A549 (cell line): Measurements from ENCODE around the gene FAM107B. TPM values are rescaled to one million over a fixed set of nuclear protein-coding genes. Genes with fewer than 3 reads are reported as not detected.
A peak's percentile ranks its signal among the peaks of the same experiment; 100 is the strongest.

ENCODE experiments used
- ATAC-seq, 2 experiments: fragments of 200-7000 bp in 1 of 2; fragments of >200 bp in 1 of 2; cut with Nextera tagmentation in 1 of 2; cut with Tn5 transposase in 1 of 2; 3 replicates each; pipeline versions ENCODE4 v1.8.0 to v1.9.1; 2018 to 2020; ENCODE audit warnings: mild to moderate bottlenecking in 1 of 2, moderate library complexity in 1 of 2
- CTCF ChIA-PET: fragments of 300-600 bp; sonication (Branson Sonifier 250); formaldehyde crosslinking; extraction: SDS; loops from one replicate; lab custom pipeline; 2021; ENCODE audit warnings: antibody characterized with exemption, inconsistent platforms; lab: Yijun Ruan, JAX
- POLR2A ChIA-PET: fragments of 350-600 bp; formaldehyde crosslinking; extraction: SDS; loops from one replicate; lab custom pipeline; 2021; ENCODE audit warnings: antibody characterized with exemption, inconsistent platforms; lab: Yijun Ruan, JAX
- DNase-seq, 2 experiments: peaks; one replicate each; pipeline versions ENCODE4 v3.0.0 to v3.0.0-alpha.2; 2011 to 2016; ENCODE audit warnings: low read depth in 1 of 2, low spot score in 1 of 2
- FAIRE-seq: peaks from 2 replicates; lab custom pipeline; 2011; peaks lifted over from hg19 to GRCh38; lab: Jason Lieb, UNC
- H3K27ac ChIP-seq, 2 experiments: fragments of >200 bp; sonication (Bioruptor Twin); formaldehyde crosslinking; 3 replicates each; pipeline ENCODE4 v1.5.1; 2016 to 2017
- H3K4me1 ChIP-seq: fragments of >200 bp; sonication (Bioruptor Twin); formaldehyde crosslinking; 3 replicates; pipeline ENCODE4 v1.6.1; 2016
- H3K4me2 ChIP-seq: fragments of >200 bp; sonication (Bioruptor Twin); formaldehyde crosslinking; 3 replicates; pipeline ENCODE4 v1.6.1; 2016
- H3K4me3 ChIP-seq: fragments of >200 bp; sonication (Bioruptor Twin); formaldehyde crosslinking; 3 replicates; pipeline ENCODE4 v1.5.1; 2016
- H3K9me3 ChIP-seq: fragments of >200 bp; sonication (Bioruptor Twin); formaldehyde crosslinking; 3 replicates; pipeline ENCODE4 v1.6.1; 2016
- ATOH8 ChIP-seq: fragments of 250-450 bp; sonication (Bioruptor Pico); IDR thresholded peaks from 2 replicates; pipeline ENCODE4 v1.5.0; 2020; ENCODE audit warnings: low read depth, mild to moderate bottlenecking, moderate library complexity
- CBX2 ChIP-seq: fragments of 200-600 bp; sonication (generic); IDR thresholded peaks from 2 replicates; pipeline ENCODE4 v1.6.1; 2016; ENCODE audit warnings: low read depth, mild to moderate bottlenecking, borderline replicate concordance
- CEBPB ChIP-seq, 2 experiments: fragments of >200 bp in 1 of 2; sonication (Bioruptor Twin) in 1 of 2; formaldehyde crosslinking in 1 of 2; IDR thresholded peaks; 2 replicates each; pipeline ENCODE4 v1.6.1; 2012 to 2016
- EHF ChIP-seq: fragments of 250-450 bp; sonication (Bioruptor Pico); IDR thresholded peaks from 2 replicates; pipeline ENCODE4 v1.5.0; 2020; ENCODE audit warnings: mild to moderate bottlenecking
- EHMT2 ChIP-seq: fragments of 200-600 bp; sonication (generic); IDR thresholded peaks from 2 replicates; pipeline ENCODE4 v1.6.1; 2016; ENCODE audit warnings: antibody characterized with exemption, low read depth, mild to moderate bottlenecking, moderate library complexity
- EP300 ChIP-seq, 2 experiments: fragments of >200 bp; sonication (Bioruptor Twin); formaldehyde crosslinking; IDR thresholded peaks; 2 replicates in 1 of 2; 3 replicates in 1 of 2; pipeline ENCODE4 v1.6.1; 2016 to 2017
- FOSB ChIP-seq: fragments of 250-450 bp; sonication (Bioruptor Pico); IDR thresholded peaks from 2 replicates; pipeline ENCODE4 v1.5.0; 2020; ENCODE audit warnings: mild to moderate bottlenecking, moderate library complexity
- FOSL2 ChIP-seq, 2 experiments: fragments of 450-650 bp in 1 of 2; fragments of >200 bp in 1 of 2; sonication (Bioruptor Twin) in 1 of 2; formaldehyde crosslinking; IDR thresholded peaks; 2 replicates each; pipeline versions ENCODE4 v1.5.0 to v1.6.1; 2016 to 2020; ENCODE audit warnings: mild to moderate bottlenecking in 1 of 2, moderate library complexity in 1 of 2
- HDAC2 ChIP-seq: fragments of 200-600 bp; sonication (generic); IDR thresholded peaks from 2 replicates; pipeline ENCODE4 v1.6.1; 2016
- HMGXB4 ChIP-seq: fragments of 250-450 bp; sonication (Bioruptor Pico); IDR thresholded peaks from 2 replicates; pipeline ENCODE4 v1.5.0; 2021; ENCODE audit warnings: mild to moderate bottlenecking, moderate library complexity, borderline replicate concordance
- HOXA7 ChIP-seq: fragments of 250-450 bp; sonication (Bioruptor Pico); IDR thresholded peaks from 2 replicates; pipeline ENCODE4 v1.5.0; 2020; ENCODE audit warnings: mild to moderate bottlenecking, moderate library complexity
- JUNB ChIP-seq: fragments of >200 bp; sonication (Bioruptor Twin); formaldehyde crosslinking; IDR thresholded peaks from 2 replicates; pipeline ENCODE4 v1.6.1; 2016
- KDM1A ChIP-seq: fragments of 200-600 bp; sonication (generic); IDR thresholded peaks from 2 replicates; pipeline ENCODE4 v1.6.1; 2016; ENCODE audit warnings: low read depth, mild to moderate bottlenecking
- MAFK ChIP-seq: fragments of 450-650 bp; IDR thresholded peaks from 2 replicates; pipeline ENCODE4 v1.6.1; 2014; ENCODE audit not compliant: partially characterized antibody
- MAX ChIP-seq: IDR thresholded peaks from 2 replicates; pipeline ENCODE4 v1.6.1; 2012
- MAZ ChIP-seq: fragments of 150-350 bp; IDR thresholded peaks from 2 replicates; pipeline ENCODE4 v1.6.1; 2014; ENCODE audit warnings: antibody characterized with exemption, low read depth, low read length, borderline replicate concordance
- NPAS2 ChIP-seq: fragments of 250-450 bp; sonication (Bioruptor Pico); IDR thresholded peaks from 2 replicates; pipeline ENCODE4 v1.8.0; 2022; ENCODE audit warnings: mild to moderate bottlenecking, moderate library complexity, borderline replicate concordance
- POLR2A ChIP-seq: IDR thresholded peaks from 2 replicates; pipeline ENCODE4 v1.6.1; 2012; ENCODE audit warnings: mild to moderate bottlenecking, low read length
- POLR2AphosphoS2 ChIP-seq: conservative IDR thresholded peaks from 2 replicates; pipeline ENCODE4 v1.6.1; 2012; ENCODE audit warnings: low read length, improper control_type of control experiment, inconsistent platforms
- RARB ChIP-seq: fragments of 250-450 bp; sonication (Bioruptor Pico); IDR thresholded peaks from 2 replicates; pipeline ENCODE4 v1.8.0; 2021; ENCODE audit warnings: mild to moderate bottlenecking, moderate library complexity
- RCOR1 ChIP-seq: fragments of 150-350 bp; IDR thresholded peaks from 2 replicates; pipeline ENCODE4 v1.6.1; 2014; ENCODE audit warnings: antibody characterized with exemption, low read length, low read depth
- REST ChIP-seq: fragments of 200-600 bp; sonication (generic); IDR thresholded peaks from 2 replicates; pipeline ENCODE4 v1.6.1; 2016; ENCODE audit warnings: antibody characterized with exemption, mild to moderate bottlenecking, moderate library complexity
- RFX5 ChIP-seq: fragments of 450-650 bp; IDR thresholded peaks from 2 replicates; pipeline ENCODE4 v1.7.1; 2014; ENCODE audit warnings: antibody characterized with exemption, mild to moderate bottlenecking, moderate library complexity
- TFCP2L1 ChIP-seq: fragments of 250-450 bp; sonication (Bioruptor Pico); IDR thresholded peaks from 2 replicates; pipeline ENCODE4 v1.5.0; 2021; ENCODE audit warnings: mild to moderate bottlenecking
- WGBS: methylation state at CpG from one replicate; pipeline ENCODE4 v1.1.6; 2017; ENCODE audit errors: missing lambda C conversion rate; 5-methylcytosine and 5-hydroxymethylcytosine counted together
- polyA plus RNA-seq, 4 experiments: library from polyadenylated mRNA; depleted of rRNA in 3 of 4; stranded (reverse); fragments of >200 nt; fragmentation: RNase III in 1 of 4; extraction: RNeasy Plus Mini Kit Qiagen cat#74134 plus additional on column Dnase treatment in 1 of 4; gene quantifications; 2 replicates in 3 of 4; 3 replicates in 1 of 4; pipeline ENCODE4 v1.2.3, GENCODE V29; 2011 to 2017

The FAM107B gene
- polyA plus RNA-seq, 2 of the 4 experiments (the other 2 are of a cell fraction), result 99.9 to 173 TPM

- TF ChIP-seq ATOH8 (CRISPR knock-in tag) (no peak), RCOR1 (no peak), MAZ (no peak), KDM1A (no peak), FOSB (CRISPR knock-in tag) (no peak), RFX5 (no peak), TFCP2L1 (CRISPR knock-in tag) (no peak), RARB (CRISPR knock-in tag) (no peak), HOXA7 (CRISPR knock-in tag) (no peak), POLR2A (no peak), FOSL2 (IDR thresholded peaks at IDR 0.05) (peak; percentile 90), FOSL2 (CRISPR knock-in tag; IDR thresholded peaks at IDR 0.05) (peak; percentile 91), NPAS2 (CRISPR knock-in tag) (no peak), EHMT2 (no peak), REST (no peak), EHF (CRISPR knock-in tag) (no peak), HMGXB4 (CRISPR knock-in tag) (no peak), POLR2AphosphoS2 (no peak)
Observed at GRCh38 chr10:14658331-14659127, 116.2 kb downstream of the FAM107B start (continued).

- ChIA-PET POLR2A (no interaction called here), CTCF (interaction anchor here (1.0 kb wide), 1 partner anchor 119 kb away, joined by 3 read pairs; no protein-coding TSS in a partner anchor)
- WGBS, result 86% methylated on average over 7 of the region's 7 CpGs
- ATAC-seq, result no peak
- Histone ChIP-seq H3K4me3 (no peak overlapping the region), H3K4me1 (peaks cover 75% of the 10 kb centered on the region), H3K9me3 (peaks cover 3% of the 10 kb centered on the region; the same call in 2 of the 3 replicates), H3K27ac (peak overlapping the region; percentile 89 to 92), H3K4me2 (no peak overlapping the region; the same call in 2 of the 3 replicates)
- no peak for DNase-seq
- no peak for FAIRE-seq
- no peak for TF ChIP-seq POLR2A
- no peak for TF ChIP-seq MAX
- TF ChIP-seq ATOH8 (CRISPR knock-in tag), result no peak
- TF ChIP-seq CEBPB (IDR thresholded peaks at IDR 0.05), result no peak
- no peak for TF ChIP-seq HDAC2
- TF ChIP-seq JUNB, result no peak
- TF ChIP-seq RCOR1, result no peak
- no peak for TF ChIP-seq EP300 (IDR thresholded peaks at IDR 0.05)
- TF ChIP-seq MAFK, result no peak
- TF ChIP-seq REST, result no peak
- TF ChIP-seq MAZ, result no peak
- no peak for TF ChIP-seq POLR2AphosphoS2
- TF ChIP-seq EHF (CRISPR knock-in tag), result no peak
- TF ChIP-seq CBX2, result no peak
- no peak for TF ChIP-seq RFX5
- no peak for TF ChIP-seq RARB (CRISPR knock-in tag)
Observed at GRCh38 chr10:14656052-14656730, 118.5 kb downstream of the FAM107B start.
